ENCODE data around the gene ZNF391.
"Not testable (repeated sequence)": the region's sequence is repeated elsewhere in the genome, so short reads cannot be mapped to it uniquely, and the experiment has no call there.

ZNF391 gene

DNA sequence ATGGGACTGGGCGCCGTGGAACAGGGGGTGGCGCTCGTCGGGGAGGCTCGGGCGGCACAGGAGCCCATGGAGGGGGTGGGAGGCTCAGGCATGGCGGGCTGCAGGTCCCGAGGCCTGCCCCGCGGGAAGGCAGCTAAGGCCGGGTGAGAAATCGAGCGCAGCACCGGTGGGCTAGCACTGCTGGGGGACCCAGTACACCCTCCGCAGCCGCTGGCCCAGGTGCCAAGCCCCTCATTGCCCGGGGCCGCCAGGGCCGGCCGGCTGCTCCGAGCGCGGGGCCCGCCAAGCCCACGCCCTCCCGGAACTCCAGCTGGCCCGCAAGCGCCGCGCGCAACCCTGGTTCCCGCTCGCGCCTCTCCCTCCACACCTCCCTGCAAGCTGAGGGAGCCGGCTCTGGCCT, 36.3 kb downstream of the ZNF391 start:
- not testable (repeated sequence) for DNase-seq

GRCh38 chr6:27426045-27426620, 37.6 kb downstream of the ZNF391 start:
- no peak for DNase-seq

GRCh38 chr6:27428502-27428901, 39.9 kb downstream of the ZNF391 start:
- DNase-seq, result no peak

GRCh38 chr6:27428966-27429365, 40.4 kb downstream of the ZNF391 start:
- no peak for DNase-seq

DNA sequence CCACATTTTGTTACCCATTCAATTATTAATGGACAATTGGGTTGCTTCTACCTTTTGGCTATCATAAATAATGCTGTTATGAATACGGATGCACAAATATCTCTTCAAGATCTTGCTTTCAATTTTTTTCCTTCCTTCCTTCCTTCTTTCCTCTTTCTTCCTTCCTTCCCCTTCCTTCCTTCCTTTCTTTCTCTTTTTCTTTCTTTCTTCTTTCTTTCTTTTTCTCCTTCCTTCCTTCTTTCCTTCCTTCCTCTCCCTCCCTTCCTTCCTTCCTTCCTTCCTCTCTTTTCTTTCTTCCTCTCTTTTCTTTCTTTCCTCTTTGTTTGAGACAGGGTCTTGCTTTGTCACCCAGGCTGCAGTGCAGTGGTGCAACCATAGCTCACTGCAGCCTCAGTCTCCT, 45.2 kb downstream of the ZNF391 start:
- no peak for DNase-seq

DNA sequence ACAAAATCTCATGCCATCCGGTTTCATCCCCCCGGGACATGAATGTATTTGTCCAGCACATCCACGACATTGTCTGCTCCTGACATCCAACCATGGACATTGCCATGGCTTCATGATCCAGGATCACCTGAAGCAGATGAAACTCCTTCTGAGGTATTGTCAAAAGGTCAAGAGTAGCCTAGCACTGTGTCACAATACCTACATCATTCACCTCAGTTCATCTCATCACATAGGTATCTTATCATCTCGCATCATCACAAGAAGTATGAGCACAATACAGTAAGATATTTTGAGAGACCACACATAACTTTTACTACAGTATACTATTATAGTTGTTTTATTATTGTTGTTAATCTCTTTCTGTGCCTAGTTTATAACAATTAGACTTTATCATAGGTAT, 50.8 kb downstream of the ZNF391 start:
- DNase-seq, result no peak

DNA sequence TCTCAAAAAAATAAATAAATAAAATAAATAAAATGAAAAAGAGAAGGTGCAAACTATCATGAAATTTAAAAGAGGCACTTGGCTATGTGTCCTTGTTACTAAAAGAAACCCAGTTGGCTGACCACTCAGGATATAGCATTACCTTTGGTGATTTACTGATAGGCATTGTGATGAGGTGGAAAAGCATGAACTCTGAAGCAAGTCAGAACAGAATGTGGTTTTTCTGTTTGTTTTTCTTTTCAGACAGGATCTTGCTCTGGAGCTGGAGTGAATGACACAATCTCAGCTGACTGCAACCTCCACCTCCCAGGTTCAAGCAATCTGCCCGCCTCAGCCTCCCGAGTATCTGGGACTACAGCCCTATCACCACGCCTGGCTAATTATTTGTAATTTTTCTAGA, 52.4 kb downstream of the ZNF391 start:
- DNase-seq, result no peak

- DNase-seq, result no peak
These were observed 54.4 kb downstream of the ZNF391 start for GRCh38 chr6:27442932-27443331.

DNA sequence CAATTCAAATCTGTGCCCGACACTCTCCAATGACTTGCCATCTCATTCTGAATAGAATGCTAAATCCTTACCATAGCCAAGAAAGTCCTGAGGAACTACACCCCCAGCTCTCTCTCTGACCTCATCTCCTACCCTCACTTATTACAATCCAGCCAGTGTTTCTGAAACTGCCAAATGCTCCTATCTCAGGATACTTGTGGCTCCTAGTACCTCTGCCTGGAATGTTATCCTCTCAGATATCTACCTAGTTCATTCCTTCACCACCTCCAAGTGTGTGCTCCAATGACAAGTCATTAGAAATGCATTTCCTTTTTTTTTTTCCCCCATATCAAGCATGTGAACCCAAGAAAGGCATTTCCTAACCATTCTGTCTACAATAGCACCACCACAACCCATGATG, 59.9 kb downstream of the ZNF391 start:
- no peak for DNase-seq

- DNase-seq, result no peak
These were observed 63.3 kb downstream of the ZNF391 start for GRCh38 chr6:27451660-27452390.

DNA sequence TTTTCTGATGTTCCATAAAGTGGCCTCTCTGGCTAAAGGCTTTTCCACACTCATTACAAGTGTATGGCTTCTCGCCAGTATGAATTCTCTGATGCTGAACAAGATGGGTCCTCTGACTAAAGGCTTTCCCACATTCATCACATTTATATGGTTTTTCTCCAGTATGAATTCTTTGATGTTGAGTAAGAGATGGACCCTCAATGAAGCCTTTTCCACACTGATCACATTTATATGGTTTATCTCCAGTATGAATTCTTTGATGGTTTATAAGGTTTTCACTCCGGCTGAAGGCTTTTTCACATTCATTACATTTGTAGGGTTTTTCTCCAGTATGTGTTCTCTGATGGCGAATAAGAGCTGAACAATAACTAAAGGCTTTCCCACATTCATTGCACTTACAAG, 63.9 kb downstream of the ZNF391 start:
- DNase-seq, result no peak

Data from bone marrow (tissue), 2 donors.